CD4-positive, alpha-beta T cell treated with Interleukin-4 for 4 hours (primary cell): ENCODE measurements around the gene ERC1.
A peak's percentile ranks its signal among the peaks of the same experiment; 100 is the strongest.
"Not testable (repeated sequence)": the region's sequence is repeated elsewhere in the genome, so short reads cannot be mapped to it uniquely, and the experiment has no call there.

Experiments
- DNase-seq: peaks from one replicate; pipeline ENCODE4 v3.0.0-alpha.2; 2020

ERC1 gene

DNA sequence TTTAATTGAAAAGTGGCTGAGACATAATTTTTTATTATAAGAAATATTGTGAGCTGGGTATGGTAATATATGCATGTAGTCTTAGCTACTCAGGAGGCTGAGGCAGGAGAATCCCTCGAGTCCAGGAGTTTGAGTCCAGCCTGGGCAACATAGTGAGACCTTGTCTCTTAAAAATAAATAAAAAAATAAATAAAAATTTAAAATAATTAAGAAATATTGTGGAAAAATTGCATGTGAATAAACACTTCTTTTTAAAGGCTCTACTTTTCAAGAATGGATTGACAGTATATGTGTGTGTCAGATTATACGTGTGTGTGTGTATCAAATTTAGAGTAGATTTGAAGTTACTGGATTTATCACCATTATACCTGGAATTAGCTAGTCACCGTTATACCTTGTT lies 43.2 kb downstream of the ERC1 start:
- DNase-seq = no peak

DNA sequence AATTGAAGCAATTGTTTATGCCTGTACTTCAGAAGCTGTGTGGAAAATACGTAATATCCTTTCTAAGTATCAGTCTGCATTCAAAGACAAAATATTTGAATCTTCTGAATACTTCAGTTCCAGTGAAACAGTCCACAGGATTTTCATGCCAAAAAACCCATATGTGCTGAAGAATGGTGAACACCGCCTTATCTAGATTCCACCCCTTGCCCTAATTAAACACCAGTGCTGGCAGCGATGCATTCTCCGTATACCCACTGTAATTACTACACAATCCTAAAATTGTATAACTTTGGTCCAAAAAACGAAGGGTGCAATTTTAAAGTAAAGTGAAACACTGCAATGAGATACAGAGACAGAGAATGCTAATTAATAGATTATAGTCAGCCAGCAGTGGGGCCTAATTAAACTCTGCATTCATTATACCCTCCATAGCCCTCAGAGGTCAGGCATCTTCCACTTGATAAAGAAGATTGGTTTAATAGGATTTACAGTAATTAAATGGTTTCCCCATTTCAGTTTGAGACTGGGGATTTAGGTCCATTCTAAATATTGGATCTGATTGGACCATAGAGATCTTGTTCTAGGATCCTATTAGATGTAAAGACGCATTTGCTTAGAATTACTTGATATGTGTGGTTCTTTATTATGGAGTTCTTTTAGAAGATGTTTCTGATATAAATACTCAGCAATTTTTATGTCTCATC lies 43.9 kb downstream of the ERC1 start:
- no peak for DNase-seq

DNA sequence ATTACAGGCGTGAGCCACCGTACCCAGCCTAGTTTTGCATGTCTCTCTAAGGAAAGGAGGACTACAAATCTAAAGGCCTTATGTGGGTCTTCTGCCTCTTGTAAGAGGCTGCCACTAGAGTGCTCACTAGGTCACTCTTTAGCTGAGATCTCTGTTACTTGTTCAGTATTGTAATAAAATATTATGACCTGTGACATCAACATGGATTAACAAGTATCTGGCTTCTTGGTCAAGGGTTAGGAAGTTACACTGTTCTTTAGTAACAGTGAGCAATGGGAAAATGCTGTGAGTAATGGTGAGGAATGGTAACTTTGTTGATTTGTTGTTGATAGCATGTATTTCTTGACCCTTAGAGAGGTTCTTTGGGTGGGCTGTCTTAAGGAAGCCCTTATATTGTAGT lies 50.5 kb downstream of the ERC1 start:
- no peak for DNase-seq

DNA sequence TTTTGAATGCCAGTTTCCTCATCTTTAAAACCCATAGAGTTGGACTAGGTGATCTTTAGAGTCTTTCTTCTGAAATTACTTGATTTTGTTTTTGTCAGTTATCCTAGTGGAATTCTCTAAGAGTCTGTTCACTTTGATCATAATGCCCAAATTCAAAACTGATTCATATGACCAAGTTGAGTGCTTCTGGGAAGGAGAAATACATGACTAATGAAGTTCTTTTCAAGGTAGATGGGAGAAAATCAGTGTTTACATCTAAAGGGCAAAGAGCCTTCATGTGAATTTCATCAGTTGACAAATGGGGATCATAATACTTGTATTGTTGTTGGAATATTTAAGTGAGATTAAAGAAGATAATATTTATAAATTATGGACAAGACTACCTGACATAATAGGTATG lies 53.2 kb downstream of the ERC1 start:
- DNase-seq = no peak

DNA sequence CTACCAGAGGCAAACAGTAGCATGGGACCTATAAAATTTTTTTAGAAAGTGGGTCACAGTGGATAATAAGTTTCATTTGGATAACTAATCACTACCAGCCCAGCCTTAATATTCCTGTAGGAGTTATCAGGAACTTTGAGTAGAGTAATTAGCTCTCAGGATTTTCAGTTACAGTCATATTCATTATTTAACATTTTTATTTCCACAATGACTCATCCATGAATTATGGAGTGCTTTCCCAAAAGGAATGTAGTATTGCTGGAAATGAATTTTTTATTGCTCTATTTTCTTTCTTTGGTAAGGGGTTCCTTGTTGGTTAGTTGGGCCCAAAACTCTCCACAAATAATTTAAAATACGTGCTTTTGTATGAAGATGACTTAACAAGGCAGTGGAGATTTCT lies 53.7 kb downstream of the ERC1 start:
- DNase-seq = no peak

DNA sequence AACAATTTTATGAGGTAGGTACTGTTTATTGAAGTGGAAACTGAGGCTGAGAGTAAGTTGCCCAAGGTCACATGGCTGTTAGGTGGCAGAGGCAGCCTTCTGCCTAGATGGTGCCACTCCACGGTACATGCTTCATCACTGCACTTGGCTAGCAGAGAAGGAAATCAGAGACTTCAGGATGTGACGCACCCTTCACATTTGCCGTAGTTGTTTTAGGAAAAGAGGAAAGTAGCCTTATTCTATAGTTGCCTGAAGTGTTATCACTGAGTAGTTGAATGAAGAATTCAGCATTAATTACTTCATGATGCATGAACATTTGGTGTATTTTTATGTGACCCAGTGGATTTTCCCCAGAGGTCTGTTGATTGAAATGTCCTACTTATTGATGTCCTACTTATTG lies 55.7 kb downstream of the ERC1 start:
- DNase-seq = no peak

DNA sequence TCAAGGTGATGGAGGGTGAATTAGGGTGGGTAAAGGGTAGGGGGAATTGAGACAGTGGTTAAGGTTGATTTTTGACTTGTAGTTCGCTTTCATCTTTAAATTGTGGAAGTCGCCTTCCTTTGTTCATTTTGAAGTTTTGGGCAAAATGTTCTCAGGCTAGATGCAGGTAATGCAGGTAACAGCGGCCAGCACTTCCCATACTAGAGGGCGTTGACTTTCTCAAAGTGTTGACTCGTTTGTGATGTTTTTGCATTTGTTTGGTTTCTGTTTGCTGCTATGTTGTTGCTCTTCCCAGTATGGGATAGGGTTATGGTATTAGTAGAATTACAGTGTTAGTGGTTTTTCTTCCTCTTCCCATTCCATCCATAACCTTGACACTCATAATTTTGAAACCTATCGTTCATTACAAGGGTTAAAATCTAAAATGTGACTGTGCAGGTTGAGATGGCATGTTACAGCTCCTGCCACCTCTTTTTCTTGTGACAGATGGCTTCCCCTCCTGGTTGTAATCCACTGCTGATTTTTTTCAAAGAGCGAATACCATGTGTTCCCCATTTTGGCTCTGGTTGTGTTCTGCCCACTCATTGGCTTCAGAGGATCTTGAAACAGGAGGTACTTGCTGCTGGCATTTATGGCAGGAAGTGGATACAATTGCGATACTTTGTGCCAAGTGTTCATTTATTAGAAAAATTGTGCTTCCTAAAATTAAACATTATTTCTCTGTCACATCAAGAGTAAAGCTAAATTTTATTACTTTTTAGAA lies 57.1 kb downstream of the ERC1 start:
- peak; percentile 3 for DNase-seq

DNA sequence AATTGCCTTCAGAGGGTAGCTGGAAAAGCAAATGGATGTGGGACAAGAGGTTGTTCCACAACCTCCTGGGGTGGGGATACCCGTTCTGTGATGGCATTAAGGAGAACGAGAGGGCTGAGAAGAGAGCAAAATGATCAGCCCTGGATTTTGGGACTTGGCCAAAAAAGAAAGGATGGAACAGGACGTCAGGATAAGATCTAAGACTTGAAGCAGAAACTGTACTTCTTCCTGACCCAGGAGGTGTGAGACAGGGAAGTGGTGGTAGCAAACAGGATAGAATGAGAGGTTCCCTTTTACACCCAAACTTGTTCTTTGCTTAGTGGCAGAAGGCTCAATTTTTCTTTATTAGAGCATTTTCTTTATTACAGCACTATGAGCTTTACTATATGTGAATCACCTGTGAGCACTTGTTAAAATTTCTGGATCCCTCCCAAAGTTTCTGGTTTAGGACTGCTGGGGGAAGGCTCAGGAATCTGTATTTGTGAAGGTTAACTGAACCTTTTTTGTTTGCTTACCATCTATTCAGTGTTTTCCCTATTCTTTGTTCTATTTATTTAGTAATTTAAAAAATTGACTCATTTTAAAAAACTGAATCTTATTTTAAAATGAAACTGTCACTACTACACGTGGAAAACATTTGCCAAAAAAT lies 59.2 kb downstream of the ERC1 start:
- DNase-seq = no peak

DNA sequence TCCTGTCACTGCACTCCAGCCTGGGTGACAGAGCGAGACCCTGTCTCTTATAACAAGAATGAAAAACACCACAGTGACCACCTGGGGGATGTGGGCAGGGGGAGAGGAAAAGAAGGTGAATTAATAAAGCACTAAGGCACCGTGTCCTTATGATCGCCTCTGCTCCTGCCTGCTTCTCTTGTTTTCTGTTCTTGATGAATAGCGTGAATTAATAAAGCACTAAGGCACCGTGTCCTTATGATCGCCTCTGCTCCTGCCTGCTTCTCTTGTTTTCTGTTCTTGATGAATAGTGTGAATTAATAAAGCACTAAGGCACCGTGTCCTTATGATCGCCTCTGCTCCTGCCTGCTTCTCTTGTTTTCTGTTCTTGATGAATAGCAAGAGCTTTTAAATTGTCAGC lies 60.6 kb downstream of the ERC1 start:
- not testable (repeated sequence) for DNase-seq

DNA sequence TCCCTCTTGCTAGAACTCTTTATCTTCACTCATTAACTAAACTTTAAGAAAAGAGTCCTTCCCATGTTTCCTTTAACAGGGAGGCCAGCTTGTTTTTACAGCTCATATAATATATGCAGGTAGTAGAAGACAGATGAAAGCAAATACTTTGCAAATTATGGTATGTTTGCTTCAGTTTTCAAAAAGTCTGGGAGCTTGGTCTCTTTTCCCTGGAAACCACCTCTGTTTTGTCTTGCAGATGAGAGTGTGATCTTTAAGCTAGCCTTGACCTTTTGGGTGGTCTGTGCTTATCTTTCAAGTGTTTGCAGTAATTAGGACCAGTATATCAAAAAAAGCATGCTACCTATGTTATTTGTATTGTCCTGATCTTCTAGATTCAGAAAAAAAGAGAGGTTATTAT lies 62.7 kb downstream of the ERC1 start:
- DNase-seq = no peak

DNA sequence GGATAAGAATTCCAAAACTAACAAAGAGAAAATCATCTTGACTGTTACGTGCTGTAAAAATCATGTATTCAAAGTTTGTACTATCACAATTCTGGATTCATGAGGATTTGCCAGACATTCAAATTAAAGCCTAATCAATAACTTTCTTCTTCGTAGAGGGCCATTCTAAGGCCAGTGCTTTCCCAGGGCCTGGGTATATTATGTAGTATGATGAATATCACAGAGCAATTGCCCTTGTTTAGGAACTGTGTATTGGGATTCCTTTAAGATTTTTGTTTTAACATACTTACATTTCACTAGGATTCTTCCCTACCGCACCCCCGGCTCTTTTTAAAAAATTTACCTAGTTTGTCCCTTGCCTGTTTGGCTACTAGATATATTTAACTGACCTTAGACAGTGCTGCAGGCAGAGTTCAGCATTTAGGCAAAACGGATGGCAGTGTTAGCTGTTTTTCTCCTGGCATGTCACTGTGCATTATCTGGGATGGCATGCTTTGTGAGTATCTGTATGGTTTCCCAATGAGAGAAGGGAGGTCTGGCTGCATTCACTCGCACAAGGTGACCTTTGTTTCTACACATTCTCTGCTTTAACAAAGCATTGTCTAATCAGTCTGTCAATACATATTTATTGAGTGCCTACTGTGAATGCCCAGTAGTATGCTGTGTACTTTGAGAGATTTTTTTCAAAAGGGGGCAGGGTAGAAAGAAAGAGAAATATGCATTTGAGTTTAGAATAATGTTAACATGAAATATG lies 63.3 kb downstream of the ERC1 start:
- no peak for DNase-seq

DNA sequence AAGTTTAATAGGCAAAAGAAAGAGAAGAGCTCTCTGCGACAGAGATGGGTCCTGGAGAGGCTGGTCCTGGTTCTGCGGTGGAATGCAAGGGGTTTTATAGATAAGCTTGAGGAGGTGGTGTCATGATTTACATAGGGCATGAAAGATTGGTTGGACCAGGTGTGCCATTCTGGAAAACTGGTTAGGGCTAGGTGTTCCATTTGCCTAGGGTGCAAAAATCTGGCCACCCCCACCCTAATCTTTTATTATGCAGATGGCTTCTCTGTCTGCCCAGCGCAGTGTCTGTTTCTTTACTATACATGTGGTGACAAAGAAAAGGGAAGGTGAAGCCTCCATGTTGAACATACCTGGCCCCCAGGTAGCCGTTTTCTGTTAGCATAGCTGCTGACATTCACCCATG lies 65.4 kb downstream of the ERC1 start:
- DNase-seq = no peak

DNA sequence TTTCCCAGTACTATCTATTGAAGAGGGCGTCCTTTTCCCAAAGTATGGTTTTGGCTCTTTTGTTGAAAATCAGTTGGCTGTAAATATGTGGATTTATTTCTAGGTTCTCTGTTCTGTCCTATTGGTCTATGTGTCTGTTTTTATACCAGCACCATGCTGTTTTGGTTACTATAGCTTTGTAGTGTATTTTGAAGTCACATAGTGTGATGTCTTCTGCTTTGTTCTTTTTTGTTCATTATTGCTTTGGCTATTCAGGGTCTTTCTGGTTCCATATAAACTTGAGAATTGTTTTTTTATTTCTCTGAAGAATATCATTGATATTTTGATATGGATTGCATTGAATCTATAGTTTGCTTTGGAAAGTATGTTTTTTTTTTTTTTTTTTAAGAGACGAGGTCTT lies 67.4 kb downstream of the ERC1 start:
- no peak for DNase-seq

DNA sequence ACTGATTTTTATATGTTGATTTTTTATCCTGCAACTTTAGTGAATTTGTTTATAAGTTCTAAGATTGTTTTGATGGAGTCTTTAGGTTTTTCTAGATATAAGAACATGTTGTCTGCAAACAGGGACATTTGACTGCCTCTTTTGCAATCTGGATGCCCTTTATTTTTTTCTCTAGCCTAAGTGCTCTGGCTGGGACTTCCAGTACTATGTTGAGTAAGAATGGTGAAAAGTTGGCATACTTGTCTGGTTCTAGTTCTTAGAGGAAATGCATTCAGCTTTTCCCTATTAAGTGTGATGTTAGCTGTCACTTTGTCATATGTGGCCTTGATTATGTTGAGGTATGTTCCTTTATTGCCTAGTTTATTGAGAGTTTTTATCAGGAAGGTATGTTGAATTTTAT lies 68.1 kb downstream of the ERC1 start:
- DNase-seq = no peak

DNA sequence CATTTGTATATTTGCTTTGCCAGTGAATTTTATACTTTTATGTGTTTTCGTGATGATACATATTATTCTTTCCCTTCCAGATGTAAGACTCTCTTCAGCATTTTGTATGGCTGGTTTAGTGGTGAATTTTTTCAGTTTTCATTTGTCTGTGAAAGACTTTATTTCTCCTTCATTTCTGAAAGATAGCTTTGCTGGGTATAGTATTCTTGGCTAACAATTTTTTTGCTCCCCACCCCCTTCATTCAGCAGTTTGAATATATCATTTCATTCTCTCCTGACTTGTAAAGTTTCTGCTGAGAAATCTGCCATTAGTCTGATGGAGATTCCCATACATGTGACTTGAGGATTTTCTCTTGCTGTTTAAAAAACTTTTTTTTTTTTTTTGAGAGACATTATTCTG lies 72.8 kb downstream of the ERC1 start:
- DNase-seq = no peak

DNA sequence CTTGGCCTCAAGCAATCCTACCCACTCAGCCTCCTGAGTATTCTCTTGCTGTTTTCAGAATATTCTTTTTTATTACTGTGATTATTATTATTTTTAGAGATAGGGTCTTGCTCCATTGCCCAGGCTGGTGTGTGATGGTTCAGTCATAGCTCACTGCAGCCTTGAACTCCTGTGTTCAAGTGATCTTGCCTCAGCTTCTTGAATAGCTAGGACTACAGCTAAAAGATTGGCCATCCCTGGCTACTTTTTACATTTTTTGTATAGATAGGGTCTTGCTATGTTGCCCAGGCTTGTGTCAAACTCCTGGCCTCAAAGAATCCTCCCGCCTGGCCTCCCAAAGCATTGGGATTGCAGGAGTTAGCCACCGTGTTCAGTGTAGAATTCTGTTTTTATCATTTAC lies 73.3 kb downstream of the ERC1 start:
- DNase-seq = no peak

DNA sequence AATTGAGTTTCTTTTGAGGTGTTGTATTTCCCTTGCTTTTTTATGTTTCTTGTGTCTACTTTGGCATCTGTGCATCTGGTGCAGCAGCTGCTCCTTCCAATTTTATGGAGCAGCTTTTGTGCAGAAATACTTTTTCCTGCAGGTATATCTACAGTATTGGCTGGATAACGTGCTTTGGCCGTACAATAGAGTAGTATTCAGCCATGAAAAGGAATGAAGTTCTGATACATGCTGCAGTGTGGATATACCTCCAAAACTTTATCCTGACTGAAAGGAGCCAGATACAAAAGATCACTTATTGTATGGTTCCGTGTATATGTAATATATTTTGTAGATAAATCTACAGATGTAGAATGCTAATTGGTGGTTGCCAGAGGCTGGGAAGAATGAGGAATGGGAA lies 74.6 kb downstream of the ERC1 start:
- DNase-seq = no peak

DNA sequence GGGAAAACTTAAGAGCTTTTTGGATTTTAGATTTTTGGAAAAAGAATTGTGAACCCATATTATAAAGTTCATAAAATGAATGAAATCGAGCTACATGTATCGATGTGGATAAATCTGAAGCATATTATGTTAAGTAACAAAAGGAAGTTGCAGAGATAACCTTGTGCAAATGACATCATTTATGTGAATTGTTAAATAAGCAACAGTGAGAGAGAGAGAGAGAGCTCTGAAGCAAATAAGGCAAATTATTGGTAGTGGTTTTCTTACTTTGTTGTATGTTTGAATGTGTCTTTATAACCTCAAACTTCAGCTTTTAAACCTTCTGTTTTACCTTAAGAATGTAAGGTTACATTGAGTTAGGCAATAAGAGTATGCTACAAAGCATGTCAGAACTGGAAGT lies 78.8 kb downstream of the ERC1 start:
- no peak for DNase-seq

DNA sequence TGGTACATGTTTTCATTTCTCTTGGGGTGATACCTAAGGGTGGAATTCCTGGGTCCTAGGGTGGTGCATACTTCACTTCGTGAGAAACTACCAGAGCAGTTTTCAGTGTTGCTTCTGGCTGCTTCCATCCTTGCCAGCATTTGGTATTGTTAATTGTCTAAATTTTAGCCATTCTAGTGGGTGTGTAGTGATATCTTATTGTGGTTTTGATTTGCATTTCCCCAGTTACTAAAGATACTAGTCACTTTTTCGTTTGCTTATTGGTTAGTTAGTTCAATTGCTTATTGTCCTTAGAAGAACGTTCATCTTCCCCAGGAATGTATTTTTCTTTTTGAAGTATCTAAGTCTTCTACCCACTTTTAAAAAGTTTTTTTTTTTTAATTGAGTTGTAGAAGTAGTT lies 80.2 kb downstream of the ERC1 start:
- no peak for DNase-seq

DNA sequence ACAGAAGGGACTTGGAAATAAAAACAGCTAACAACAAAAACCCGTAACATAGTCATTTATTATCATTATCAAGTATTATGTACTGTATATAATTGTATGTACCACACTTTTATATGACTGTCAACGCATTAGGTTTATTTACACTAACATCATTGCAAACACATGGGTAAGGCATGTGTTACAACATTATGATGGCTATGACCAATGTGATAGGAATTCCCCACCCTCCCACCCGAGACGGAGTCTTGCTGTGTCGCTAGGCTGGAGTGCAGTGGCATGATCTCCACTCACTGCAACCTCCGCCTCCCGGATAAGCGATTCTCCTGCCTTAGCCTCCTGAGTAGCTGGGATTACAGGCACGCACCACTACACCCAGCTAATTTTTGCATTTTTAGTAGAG lies 82.6 kb downstream of the ERC1 start:
- DNase-seq = no peak

DNA sequence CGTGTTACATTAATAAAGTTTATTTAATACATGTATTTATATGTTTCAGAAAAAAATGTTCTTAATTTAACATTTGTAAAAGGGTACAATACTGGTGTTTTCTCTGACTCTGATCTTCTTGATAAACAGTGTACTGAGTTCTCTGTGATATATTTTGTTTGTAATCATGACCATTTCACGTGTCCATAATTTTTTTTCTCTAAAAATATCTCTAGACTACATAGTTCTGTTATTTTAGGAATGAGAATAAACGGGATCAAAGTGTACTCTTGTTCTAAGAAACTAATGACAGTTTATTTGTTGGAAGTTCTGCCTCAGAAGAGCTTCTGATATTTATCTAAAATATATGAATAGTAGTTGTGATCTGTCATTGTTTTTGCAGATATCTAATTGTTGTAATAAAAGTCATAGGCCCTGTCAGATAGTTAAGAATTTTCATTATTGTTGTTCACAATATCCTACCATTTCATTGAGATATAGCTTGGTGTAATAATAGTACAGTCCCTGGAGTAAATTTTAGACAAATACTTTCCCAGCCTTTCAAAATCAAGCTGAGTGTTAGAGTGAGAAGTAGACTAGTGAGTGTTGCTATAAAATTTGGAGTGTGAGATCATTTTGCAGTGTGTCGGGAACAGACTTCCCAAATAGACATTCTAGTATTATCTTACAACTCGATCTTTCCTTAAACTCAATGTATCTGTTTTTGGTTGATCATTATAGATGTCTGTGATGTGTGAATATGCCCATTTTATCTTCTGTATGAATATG lies 86.2 kb downstream of the ERC1 start:
- no peak for DNase-seq

DNA sequence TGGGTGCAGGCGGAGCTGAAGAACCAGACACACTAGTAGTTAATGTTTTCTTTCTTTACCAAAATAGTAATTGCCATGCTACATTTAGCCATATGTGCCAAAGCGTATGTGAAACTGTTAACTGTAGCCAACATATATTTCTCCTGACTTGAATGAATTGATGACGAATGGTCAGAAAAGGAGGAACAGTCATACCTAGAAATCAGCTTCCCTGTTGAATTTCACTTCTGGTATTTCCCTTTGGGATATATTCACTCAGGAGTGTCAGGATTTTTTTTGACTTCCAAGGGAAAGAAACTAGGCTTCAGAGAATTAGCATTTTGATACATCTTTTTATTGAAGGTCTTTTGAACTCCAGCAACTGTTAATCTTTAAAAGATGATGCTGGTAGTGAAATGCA lies 87.0 kb downstream of the ERC1 start:
- no peak for DNase-seq
